GM19438 (cell line): ENCODE results near the gene DEXI.
"Not testable (repeated sequence)": the region's sequence is repeated elsewhere in the genome, so short reads cannot be mapped to it uniquely, and the experiment has no call there.

Source experiments
- ATAC-seq: cut with Tn5 transposase; IDR thresholded peaks from one replicate; pipeline ENCODE4 v1.9.1; 2021; ENCODE audit warnings: low read depth; ENCODE audit not compliant: unreplicated experiment

Gene DEXI

DNA sequence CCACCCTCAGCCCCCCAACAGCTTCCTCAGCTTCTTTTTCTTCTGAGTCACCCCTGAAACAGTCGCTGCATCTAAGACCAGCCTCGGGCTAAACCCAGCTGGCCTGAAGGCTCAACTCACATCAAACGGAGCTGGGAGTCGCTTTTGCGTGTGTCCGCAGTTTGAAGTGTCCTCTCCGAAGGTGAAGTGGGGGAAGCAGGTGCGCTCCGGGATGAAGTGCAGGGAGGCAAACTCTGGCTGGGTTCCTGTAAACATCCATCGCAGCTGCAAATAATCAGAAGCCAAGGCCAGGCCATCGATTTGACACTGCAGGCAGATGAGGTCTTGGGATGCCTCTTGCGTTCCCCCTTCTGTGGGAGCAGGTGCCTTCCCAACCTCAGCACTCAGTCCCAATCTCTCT, 13.2 kb downstream of the DEXI start:
- not testable (repeated sequence) for ATAC-seq

DNA sequence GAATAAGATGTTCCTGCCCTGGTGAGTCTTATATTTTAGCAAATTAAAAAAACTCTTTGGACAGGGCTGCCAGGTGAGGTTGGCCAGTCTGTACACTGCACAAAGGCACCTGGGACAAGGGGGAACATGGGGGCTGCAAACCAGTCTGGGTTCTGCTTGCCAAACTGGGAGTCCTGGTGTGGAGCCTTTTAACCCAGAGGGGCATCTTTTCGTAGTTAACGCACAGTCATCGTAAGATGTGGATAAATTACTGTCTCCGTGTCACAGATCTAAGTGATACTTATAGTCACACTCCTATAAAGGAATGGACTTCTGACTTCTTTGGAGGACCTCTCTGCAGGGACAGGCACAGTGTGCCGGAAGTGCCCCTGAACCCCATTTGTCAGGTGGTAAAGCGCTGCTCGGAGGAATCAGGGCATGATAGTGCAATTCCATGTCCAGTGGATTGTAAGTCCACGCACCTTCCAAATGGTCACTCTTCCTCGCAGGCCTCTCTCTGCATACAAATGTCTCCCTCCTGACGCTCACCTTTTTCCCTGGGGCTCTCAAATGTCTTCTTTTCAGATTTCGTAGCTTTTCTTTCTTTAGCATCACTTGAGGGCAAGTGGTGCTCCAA, 14.7 kb downstream of the DEXI start:
- ATAC-seq, result no peak

DNA sequence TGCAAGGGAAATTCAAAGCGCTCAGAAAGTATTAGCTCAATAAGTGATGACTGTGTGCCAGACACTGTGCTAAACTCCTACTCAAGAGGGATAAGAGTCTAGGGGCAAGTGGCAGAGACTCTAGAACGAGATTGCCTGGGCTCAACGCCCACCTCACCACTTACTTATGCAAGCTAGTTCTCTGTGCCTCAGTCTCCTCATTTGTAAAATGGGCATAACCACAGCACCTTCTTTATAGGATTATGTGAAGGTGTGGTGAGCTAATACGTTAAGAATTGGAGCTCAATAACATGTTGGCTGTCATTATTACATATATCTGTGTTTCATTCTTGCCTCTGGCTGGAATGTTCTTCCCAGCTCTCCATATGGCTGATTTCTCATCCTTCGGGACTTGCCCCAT, 15.4 kb downstream of the DEXI start:
- ATAC-seq, result no peak

DNA sequence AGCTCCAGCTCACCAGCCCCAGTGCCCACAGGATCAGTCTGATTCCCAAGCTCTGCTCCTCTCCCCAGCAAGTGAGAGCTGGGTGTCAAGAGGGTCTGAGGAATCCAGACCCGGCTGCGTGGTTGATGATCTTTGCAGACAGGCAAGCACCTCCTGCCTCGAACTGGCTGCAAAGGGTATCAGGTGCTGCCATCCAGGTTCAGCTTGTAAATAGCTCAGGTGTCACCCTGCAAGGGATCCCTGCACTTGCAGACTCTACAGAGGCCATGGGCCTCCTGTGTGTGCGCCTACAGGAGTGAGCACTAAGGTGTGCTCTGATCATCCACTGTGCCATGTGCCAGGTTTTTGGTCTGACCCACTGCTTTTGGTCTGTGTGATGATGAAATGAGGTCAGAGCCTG, 16.2 kb downstream of the DEXI start:
- no peak for ATAC-seq

DNA sequence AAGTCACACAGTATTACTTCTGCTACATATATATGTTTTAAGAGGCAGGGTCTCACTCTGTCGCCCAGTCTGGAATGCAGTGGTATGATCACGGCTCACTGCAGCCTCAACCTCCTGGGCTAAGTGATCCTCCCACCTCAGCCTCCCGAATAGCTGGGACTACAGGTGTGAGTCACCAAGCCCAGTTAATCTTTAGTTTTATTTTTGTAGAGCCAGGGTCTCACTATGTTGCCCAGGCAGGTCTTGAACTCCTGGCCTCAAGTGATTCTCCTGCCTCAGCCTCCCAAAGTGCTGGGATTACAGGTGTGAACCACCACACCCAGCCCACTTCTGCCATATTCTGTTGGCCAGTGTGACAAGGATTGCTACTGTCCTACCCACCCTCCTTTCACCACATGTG, 17.0 kb downstream of the DEXI start:
- ATAC-seq, result not testable (repeated sequence)

DNA sequence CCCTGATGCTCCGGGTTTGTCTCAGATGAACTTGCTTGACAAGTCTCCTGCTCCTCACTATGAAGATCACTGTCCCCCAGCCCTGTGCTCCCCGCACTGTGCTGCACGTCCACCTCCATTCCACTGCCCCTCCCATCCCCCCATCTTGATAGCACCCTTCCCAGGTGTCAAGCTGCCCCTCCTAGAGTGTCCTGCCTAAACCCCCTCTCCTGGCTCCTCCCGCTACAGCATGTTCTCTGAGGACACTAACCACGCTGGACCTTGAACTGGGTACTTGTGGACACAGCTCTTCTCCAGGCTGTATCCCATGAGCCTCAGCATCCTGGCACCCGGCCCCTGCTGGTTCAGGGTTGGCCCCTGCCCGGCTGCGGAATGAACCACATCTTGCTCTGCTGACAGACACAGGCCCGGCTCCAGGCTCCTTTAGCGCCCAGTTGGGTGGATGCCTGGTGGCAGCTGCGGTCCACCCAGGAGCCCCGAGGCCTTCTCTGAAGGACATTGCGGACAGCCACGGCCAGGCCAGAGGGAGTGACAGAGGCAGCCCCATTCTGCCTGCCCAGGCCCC, 18.5 kb downstream of the DEXI start:
- no peak for ATAC-seq

DNA sequence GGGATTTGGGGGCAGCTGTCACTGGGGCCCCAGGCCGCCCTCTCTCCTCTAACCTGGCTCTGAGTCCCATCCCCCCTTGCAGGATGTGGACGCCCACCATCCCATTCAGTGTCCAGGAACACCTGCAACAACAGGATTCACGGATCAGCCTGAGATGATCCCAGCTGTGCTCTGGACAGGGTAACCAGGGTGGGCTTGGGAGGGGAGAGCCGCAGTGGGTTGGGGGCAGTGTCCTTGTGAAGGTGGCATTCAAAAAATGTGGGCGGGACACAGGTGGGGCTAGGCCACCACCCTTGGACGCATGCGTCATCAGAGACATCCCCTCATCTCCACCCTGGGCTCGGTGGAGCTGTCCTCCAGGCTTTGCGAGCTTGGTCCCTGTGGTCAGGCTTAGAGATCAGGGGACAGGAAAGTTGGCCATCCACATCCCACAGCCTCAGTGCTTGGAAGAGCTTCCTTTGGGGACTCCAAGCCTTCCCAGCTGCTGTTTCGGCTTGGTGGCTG, 19.1 kb downstream of the DEXI start:
- no peak for ATAC-seq

DNA sequence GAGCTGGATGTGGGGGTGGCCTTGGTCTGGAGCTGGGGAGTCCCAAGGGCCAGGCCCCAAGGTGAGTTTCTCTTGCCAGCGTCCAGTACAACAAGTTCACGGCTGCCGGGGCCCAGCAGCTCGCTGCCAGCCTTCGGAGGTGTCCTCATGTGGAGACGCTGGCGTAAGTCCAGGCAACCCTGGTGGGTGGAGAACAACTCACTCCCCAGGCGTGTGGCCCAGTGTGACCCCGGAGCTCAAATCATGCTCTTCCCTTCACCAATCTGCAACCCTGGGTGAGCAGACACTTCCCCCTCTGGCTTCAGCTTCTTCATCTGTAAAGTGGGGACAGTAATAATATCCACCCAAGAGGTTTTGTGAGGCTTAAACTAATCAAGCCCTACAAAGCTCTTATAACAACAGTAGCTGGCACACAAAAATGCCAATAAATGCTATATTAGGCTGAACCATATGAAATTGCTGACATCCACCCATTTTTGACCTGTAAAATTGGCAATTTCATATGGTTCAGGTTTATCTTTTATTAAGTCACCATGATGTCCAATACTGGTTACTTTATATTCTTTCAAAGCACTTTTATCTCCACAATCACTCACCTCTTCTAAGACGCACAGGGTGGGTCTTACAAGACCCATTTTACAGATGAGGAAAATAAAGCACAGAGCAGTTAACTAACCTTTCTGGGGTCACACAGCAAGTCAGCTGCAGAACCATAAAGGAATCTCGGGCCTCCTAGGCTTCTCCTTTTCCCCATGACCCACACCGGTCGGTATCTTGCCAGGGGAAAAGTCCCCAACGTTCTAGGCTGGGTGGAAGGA, 19.7 kb downstream of the DEXI start:
- ATAC-seq, result no peak

DNA sequence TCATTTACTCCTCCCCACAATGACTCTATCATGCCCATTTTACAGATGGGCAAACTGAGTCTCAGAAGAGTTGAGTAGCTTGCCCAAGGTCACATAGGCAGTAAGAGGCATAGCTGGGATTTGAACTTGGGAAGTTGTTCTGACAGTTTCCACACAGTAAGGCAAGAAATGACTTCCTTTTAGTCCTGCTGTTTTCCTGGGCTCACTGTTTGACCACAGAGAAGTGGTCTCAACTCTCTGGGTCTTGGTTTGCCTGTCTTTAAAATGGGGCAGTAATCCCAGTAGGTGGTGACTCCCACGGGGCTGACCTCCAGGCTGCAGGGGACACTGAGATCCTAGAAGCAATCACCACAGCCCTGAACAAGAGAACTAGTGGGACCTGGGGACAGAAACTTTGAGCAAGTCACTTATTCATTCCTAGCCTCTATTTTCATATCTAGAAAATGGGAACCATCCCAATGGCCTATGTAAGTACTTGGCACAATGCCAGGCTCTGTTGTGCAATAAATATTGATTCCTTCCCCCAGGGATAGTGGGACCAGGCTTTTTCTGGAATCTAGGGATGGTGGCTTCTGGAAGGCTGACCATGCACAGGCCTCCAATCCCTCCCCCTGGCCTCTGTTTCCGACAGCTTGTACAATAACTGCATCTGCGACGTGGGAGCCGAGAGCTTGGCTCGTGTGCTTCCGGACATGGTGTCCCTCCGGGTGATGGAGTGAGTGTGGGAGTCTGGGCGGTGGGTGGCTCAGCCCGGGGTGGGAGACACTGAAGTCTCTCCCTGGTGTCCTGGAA, 20.5 kb downstream of the DEXI start:
- ATAC-seq, result no peak

DNA sequence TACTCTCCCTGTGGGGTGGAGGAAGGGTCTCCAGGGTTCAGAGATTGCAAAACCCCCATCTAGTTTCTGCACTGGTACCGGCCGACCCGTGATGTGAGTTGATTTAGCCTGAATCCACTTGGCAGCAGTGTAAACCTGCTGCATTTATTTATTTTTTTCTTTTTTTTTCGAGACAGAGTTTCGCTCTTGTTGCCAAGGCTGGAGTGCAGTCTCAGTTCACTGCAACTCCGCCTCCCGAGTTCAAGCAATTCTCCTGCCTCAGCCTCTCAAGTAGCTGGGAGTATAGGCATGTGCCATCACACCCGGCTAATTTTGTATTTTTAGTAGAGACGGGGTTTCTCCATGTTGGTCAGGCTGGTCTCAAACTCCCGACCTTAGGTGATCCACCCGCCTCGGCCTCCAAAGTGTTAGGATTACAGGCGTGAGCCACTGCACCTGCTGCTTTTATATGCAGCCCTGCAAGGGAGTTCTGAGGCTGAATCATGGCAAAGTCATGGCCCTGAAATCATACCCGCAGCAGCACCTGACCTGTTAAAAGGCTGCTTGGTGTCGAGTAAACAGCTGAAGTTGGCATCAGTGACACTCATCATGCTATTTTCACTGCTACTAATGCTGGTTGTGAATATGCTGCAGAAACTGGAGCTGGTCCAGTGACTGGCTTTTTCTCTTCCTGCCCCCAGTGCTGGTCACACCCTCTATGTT, 21.4 kb downstream of the DEXI start:
- no peak for ATAC-seq

DNA sequence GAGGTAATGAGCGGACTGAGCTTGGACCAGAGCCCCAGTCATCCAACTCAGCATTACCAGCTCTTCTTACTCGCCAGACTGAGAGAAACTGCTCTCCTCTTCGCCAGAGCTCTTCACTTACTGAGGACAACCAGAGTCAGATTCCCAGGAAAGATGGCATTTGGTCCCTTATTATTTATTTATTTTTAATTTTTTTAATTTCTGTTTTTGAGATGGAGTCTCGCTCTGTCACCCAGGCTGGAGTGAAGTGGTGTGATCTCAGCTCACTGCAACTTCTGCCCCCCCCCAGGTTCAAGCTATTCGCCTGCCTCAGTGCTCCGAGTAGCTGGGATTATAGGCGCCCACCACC, 23.3 kb downstream of the DEXI start:
- no peak for ATAC-seq

DNA sequence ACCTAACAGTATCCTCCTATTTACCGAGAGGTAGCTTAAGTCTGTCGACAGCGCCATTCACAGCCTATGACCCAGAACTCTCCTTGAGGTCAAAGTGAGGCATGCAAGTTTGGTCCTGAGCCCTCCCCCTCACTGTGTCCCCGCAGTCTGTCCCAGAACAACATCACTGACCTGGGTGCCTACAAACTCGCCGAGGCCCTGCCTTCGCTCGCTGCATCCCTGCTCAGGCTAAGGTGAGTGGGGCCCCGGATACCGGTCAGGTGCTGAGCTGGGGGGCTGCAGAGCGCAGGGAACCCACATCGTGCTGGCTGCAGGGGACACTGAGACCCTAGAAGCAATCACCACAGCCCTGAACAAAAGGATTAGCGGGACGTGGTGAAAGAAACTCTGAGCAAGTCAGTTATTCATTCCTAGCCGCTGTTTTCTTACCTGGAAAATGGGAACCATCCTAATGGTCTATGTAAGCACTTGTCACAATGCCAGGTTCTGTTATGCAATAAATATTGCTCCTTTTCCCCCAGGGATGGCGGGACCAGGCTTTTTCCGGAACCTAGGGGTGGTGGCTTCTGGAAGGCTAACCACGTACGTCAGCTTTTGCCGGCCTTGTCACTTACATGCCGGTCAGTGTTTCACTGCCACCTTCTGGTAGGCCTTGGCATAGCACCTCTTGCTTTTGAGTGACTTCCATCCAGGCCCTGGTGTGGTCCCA, 23.8 kb downstream of the DEXI start:
- ATAC-seq, result no peak

DNA sequence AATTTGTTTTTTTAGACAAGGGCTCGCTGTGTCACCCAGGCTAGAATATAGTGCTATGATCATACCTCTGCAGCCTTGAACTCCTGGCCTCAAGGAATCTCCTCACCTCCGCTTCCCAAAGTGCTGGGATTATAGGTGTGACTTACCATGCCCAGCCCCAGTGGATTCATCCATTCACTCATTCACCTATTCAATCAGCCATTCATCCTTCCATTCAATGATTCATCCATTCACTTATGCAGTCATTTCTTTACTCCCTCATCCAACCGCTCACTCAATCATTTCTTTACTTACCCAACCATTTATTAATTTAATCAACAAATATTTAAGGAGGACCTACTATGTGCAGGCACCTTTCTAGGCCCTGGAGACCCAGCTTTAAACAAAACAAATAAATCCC, 25.7 kb downstream of the DEXI start:
- ATAC-seq, result no peak

DNA sequence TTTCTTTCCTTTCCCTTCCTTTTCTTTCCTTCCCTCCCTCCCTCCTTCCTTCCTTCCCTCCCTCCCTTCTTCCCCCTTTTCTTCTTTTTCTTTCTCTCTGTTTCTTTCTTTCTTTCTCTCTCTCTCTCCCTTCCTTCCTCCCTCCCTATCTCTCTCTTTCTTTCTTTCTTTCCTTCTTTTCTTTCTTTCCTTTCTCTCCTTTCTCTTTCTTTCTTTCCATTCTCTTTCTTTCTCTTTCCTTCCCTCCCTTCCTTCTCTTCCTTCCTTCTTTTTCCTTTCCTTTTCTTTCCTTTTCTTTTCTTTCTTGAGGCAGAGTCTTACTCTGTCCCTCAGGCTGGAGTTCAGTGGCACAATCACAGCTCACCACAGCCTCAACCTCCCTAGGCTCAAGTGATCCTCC, 31.0 kb downstream of the DEXI start:
- ATAC-seq, result no peak

DNA sequence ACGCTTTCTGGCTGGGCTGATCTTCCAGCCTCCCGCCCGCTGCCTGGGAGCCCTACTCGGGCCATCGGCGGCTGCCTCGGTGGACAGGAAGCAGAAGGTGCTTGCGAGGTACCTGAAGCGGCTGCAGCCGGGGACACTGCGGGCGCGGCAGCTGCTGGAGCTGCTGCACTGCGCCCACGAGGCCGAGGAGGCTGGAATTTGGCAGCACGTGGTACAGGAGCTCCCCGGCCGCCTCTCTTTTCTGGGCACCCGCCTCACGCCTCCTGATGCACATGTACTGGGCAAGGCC, 34.6 kb downstream of the DEXI start:
- no peak for ATAC-seq

DNA sequence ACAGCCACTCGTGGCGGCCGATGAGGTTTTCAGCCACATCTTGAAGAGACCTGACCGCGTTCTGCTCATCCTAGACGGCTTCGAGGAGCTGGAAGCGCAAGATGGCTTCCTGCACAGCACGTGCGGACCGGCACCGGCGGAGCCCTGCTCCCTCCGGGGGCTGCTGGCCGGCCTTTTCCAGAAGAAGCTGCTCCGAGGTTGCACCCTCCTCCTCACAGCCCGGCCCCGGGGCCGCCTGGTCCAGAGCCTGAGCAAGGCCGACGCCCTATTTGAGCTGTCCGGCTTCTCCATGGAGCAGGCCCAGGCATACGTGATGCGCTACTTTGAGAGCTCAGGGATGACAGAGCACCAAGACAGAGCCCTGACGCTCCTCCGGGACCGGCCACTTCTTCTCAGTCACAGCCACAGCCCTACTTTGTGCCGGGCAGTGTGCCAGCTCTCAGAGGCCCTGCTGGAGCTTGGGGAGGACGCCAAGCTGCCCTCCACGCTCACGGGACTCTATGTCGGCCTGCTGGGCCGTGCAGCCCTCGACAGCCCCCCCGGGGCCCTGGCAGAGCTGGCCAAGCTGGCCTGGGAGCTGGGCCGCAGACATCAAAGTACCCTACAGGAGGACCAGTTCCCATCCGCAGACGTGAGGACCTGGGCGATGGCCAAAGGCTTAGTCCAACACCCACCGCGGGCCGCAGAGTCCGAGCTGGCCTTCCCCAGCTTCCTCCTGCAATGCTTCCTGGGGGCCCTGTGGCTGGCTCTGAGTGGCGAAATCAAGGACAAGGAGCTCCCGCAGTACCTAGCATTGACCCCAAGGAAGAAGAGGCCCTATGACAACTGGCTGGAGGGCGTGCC, 35.1 kb downstream of the DEXI start:
- no peak for ATAC-seq

DNA sequence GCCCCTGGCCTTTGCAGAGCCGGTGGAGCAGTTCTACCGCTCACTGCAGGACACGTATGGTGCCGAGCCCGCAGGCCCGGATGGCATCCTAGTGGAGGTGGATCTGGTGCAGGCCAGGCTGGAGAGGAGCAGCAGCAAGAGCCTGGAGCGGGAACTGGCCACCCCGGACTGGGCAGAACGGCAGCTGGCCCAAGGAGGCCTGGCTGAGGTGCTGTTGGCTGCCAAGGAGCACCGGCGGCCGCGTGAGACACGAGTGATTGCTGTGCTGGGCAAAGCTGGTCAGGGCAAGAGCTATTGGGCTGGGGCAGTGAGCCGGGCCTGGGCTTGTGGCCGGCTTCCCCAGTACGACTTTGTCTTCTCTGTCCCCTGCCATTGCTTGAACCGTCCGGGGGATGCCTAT, 35.8 kb downstream of the DEXI start:
- ATAC-seq, result no peak

DNA sequence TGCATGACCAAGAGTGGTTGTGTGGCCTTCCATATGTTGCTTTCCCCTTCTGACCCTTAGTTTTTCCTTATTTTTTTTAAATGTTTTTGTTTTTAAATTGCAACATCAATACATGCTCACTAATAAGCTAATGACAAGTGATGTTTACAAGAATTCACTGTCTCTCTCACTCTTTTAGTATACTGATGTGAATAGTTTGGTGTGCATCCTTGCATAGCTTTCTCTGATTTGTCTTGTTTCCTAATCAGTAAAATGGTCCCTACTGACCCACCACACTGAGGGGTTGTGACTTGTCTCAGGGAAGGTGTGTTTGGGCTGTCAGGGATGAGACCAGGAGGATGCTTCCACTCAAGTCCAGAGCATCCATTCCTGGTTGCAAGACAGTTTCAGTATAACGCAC, 39.3 kb downstream of the DEXI start:
- ATAC-seq, result no peak

DNA sequence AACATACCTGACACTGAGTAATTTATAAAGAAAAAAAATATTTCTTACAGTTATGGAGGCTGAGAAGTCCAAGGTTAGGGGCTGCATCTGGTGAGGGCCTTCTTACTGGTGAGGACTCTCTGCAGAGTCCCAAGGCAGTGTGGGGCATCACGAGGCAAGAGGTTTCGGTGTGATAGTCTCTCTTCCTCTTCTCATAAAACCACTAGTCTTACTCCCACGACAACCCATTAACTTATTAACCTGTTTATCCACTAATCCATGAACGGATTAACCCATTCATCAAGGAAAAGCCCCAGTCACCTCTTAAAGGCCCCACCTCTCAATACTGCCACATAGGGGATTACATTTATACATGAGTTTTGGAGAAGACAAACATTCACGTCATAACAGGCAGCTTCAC, 45.1 kb downstream of the DEXI start:
- ATAC-seq, result peak; percentile 70
